ENCODE measurements around the gene ZNF592.

DNA sequence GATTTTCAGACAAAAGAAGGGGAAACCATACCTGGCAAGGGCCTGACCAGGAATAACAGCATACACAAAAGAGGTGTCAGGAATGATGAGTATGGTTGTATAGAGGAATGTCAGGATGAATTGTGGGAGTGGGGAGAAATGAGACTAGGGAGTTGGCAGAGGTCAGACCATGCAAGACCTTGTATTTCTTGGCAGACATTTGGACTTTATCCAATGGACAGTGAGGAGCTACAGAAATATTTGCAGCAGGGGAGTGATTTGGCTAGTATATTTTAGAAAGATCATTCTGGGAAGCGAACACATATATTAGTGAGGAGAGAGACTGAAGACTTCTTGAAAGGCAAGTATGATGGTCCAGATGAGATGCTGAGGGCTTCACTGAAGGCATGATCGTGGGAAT is 43.4 kb downstream of the ZNF592 start:
- TF ChIP-seq, protein P1, sequence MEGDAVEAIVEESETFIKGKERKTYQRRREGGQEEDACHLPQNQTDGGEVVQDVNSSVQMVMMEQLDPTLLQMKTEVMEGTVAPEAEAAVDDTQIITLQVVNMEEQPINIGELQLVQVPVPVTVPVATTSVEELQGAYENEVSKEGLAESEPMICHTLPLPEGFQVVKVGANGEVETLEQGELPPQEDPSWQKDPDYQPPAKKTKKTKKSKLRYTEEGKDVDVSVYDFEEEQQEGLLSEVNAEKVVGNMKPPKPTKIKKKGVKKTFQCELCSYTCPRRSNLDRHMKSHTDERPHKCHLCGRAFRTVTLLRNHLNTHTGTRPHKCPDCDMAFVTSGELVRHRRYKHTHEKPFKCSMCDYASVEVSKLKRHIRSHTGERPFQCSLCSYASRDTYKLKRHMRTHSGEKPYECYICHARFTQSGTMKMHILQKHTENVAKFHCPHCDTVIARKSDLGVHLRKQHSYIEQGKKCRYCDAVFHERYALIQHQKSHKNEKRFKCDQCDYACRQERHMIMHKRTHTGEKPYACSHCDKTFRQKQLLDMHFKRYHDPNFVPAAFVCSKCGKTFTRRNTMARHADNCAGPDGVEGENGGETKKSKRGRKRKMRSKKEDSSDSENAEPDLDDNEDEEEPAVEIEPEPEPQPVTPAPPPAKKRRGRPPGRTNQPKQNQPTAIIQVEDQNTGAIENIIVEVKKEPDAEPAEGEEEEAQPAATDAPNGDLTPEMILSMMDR (IDR thresholded peaks at IDR 0.05; ENCODE audit: poor library complexity): no peak
- TF ChIP-seq EZH2 (IDR thresholded peaks at IDR 0.05; ENCODE audit: borderline replicate concordance) (no peak), EZH2phosphoT487 (IDR thresholded peaks at IDR 0.05; ENCODE audit: low read depth, severe bottlenecking, unreplicated experiment) (no peak)

Data from hepatocyte (in vitro differentiated cells).